IPS-18c (cell line): ENCODE results near the gene DDC.

ENCODE experiments used
- H3K4me3 ChIP-seq: 2 replicates; pipeline ENCODE4 v1.7.0; 2013; ENCODE audit warnings: low read depth, mild to moderate bottlenecking, low read length, moderate library complexity; ENCODE audit not compliant: insufficient read depth
- H3K9me3 ChIP-seq: one replicate; pipeline ENCODE4 v1.6.1; 2013; ENCODE audit warnings: mild to moderate bottlenecking, low read length, moderate library complexity; ENCODE audit not compliant: control insufficient read depth, insufficient read depth

DDC gene

GRCh38 chr7:50425318-50425717, 139.9 kb downstream of the DDC start:
- Histone ChIP-seq H3K4me3 (no peak overlapping the region), H3K9me3 (no peaks in the 10 kb centered on the region)

- no peaks in the 10 kb centered on the region for H3K9me3 ChIP-seq
- H3K4me3 ChIP-seq = no peak overlapping the region
Measured at GRCh38 chr7:50423860-50424259, 141.3 kb downstream of the DDC start.

GRCh38 chr7:50422858-50423257, 142.3 kb downstream of the DDC start:
- H3K4me3 ChIP-seq = no peak overlapping the region
- no peaks in the 10 kb centered on the region for H3K9me3 ChIP-seq

- Histone ChIP-seq H3K9me3 (no peaks in the 10 kb centered on the region), H3K4me3 (no peak overlapping the region)
Measured at GRCh38 chr7:50421043-50421442, 144.2 kb downstream of the DDC start.

GRCh38 chr7:50418526-50419290, 146.5 kb downstream of the DDC start:
- no peak overlapping the region for H3K4me3 ChIP-seq
- H3K9me3 ChIP-seq = no peaks in the 10 kb centered on the region

GRCh38 chr7:50418086-50418515, 147.1 kb downstream of the DDC start:
- H3K9me3 ChIP-seq = no peaks in the 10 kb centered on the region
- H3K4me3 ChIP-seq = no peak overlapping the region

- no peak overlapping the region for H3K4me3 ChIP-seq
- H3K9me3 ChIP-seq = no peaks in the 10 kb centered on the region
Measured at GRCh38 chr7:50416527-50417182, 148.6 kb downstream of the DDC start.

GRCh38 chr7:50415844-50416364, 149.3 kb downstream of the DDC start:
- Histone ChIP-seq H3K9me3 (no peaks in the 10 kb centered on the region), H3K4me3 (no peak overlapping the region)

GRCh38 chr7:50413561-50413960, 151.6 kb downstream of the DDC start:
- H3K4me3 ChIP-seq = no peak overlapping the region; the same call in 1 of the 2 replicates
- no peaks in the 10 kb centered on the region for H3K9me3 ChIP-seq

GRCh38 chr7:50412973-50413372, 152.2 kb downstream of the DDC start:
- no peak overlapping the region for H3K4me3 ChIP-seq
- H3K9me3 ChIP-seq = no peaks in the 10 kb centered on the region

GRCh38 chr7:50411332-50411731, 153.9 kb downstream of the DDC start:
- Histone ChIP-seq H3K4me3 (no peak overlapping the region), H3K9me3 (no peaks in the 10 kb centered on the region)

- Histone ChIP-seq H3K4me3 (no peak overlapping the region), H3K9me3 (no peaks in the 10 kb centered on the region)
Measured at GRCh38 chr7:50409856-50410745, 155.1 kb downstream of the DDC start.
